ENCODE measurements around the gene DGKI.

DNA sequence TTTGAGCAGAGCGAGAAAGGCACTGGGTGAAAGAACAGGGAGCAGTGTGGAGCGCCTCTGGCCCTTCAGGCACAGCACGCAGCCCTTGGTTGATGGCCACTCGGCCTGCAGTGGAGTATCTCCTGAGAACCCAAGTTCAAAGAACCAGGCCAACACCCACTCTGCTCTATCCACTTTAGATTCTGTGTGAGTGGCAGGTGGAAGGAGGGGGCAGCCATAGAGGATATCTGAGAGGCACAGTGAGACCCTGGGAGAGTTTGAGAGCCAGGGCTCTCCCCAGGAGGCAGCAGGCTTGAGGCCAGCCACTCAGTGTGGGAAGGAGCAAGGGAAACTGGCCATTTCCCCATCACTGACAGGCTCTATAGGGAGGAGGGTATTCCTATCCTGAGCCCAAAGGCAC, 450.7 kb downstream of the DGKI start:
- TF ChIP-seq, protein P1, sequence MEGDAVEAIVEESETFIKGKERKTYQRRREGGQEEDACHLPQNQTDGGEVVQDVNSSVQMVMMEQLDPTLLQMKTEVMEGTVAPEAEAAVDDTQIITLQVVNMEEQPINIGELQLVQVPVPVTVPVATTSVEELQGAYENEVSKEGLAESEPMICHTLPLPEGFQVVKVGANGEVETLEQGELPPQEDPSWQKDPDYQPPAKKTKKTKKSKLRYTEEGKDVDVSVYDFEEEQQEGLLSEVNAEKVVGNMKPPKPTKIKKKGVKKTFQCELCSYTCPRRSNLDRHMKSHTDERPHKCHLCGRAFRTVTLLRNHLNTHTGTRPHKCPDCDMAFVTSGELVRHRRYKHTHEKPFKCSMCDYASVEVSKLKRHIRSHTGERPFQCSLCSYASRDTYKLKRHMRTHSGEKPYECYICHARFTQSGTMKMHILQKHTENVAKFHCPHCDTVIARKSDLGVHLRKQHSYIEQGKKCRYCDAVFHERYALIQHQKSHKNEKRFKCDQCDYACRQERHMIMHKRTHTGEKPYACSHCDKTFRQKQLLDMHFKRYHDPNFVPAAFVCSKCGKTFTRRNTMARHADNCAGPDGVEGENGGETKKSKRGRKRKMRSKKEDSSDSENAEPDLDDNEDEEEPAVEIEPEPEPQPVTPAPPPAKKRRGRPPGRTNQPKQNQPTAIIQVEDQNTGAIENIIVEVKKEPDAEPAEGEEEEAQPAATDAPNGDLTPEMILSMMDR (IDR thresholded peaks at IDR 0.05): no peak
- TF ChIP-seq, protein P2, sequence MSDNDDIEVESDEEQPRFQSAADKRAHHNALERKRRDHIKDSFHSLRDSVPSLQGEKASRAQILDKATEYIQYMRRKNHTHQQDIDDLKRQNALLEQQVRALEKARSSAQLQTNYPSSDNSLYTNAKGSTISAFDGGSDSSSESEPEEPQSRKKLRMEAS (IDR thresholded peaks at IDR 0.05): no peak
- TF ChIP-seq MAFK (IDR thresholded peaks at IDR 0.05; ENCODE audit: partially characterized antibody): no peak
- no peak for TF ChIP-seq EP300 (IDR thresholded peaks at IDR 0.05)
- TF ChIP-seq, protein P3, sequence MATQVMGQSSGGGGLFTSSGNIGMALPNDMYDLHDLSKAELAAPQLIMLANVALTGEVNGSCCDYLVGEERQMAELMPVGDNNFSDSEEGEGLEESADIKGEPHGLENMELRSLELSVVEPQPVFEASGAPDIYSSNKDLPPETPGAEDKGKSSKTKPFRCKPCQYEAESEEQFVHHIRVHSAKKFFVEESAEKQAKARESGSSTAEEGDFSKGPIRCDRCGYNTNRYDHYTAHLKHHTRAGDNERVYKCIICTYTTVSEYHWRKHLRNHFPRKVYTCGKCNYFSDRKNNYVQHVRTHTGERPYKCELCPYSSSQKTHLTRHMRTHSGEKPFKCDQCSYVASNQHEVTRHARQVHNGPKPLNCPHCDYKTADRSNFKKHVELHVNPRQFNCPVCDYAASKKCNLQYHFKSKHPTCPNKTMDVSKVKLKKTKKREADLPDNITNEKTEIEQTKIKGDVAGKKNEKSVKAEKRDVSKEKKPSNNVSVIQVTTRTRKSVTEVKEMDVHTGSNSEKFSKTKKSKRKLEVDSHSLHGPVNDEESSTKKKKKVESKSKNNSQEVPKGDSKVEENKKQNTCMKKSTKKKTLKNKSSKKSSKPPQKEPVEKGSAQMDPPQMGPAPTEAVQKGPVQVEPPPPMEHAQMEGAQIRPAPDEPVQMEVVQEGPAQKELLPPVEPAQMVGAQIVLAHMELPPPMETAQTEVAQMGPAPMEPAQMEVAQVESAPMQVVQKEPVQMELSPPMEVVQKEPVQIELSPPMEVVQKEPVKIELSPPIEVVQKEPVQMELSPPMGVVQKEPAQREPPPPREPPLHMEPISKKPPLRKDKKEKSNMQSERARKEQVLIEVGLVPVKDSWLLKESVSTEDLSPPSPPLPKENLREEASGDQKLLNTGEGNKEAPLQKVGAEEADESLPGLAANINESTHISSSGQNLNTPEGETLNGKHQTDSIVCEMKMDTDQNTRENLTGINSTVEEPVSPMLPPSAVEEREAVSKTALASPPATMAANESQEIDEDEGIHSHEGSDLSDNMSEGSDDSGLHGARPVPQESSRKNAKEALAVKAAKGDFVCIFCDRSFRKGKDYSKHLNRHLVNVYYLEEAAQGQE (IDR thresholded peaks at IDR 0.05): no peak
- no peak for TF ChIP-seq CEBPB (IDR thresholded peaks at IDR 0.05)
- no peak for TF ChIP-seq HEYL (CRISPR knock-in tag; IDR thresholded peaks at IDR 0.05)
- TF ChIP-seq RFX5 (IDR thresholded peaks at IDR 0.05): no peak
- no peak for TF ChIP-seq NR3C1 (IDR thresholded peaks at IDR 0.05)
- no peak for TF ChIP-seq MAZ (IDR thresholded peaks at IDR 0.05; ENCODE audit: borderline replicate concordance, low read depth, low read length)
- TF ChIP-seq KDM1A (IDR thresholded peaks at IDR 0.05; ENCODE audit: low read depth): no peak
- TF ChIP-seq POLR2A (IDR thresholded peaks at IDR 0.05; ENCODE audit: low read length): no peak
- TF ChIP-seq EHMT2 (IDR thresholded peaks at IDR 0.05; ENCODE audit: low read depth): no peak
- no peak for TF ChIP-seq SREBF2 (IDR thresholded peaks at IDR 0.05)
